Activated CD4-positive, alpha-beta T cell treated with anti-CD3 and anti-CD28 coated beads, Interleukin-2, amount 10 ng/mL, durations not matched to agents 24 days and 14 days (primary cell): ENCODE results near the gene GMEB2. TPM values are rescaled to one million over a fixed set of nuclear protein-coding genes. Genes with fewer than 3 reads are reported as not detected.
"Not testable (repeated sequence)": the region's sequence is repeated elsewhere in the genome, so short reads cannot be mapped to it uniquely, and the experiment has no call there.

Experiments used
- DNase-seq: peaks from one replicate; pipeline ENCODE4 v3.0.0; 2022
- H3K27ac Mint-ChIP-seq: one replicate; pipeline ENCODE4 v1.8.0; 2022; ENCODE audit warnings: mild to moderate bottlenecking, mixed read lengths
- H3K27me3 Mint-ChIP-seq: one replicate; pipeline ENCODE4 v1.8.0; 2022; ENCODE audit warnings: mixed read lengths
- H3K36me3 Mint-ChIP-seq: one replicate; pipeline ENCODE4 v1.8.0; 2022; ENCODE audit warnings: low read depth, mild to moderate bottlenecking, mixed read lengths
- H3K4me1 Mint-ChIP-seq: one replicate; pipeline ENCODE4 v1.8.0; 2021; ENCODE audit warnings: mixed read lengths
- H3K4me3 Mint-ChIP-seq: one replicate; pipeline ENCODE4 v1.8.0; 2022; ENCODE audit warnings: mild to moderate bottlenecking, moderate library complexity, mixed read lengths
- H3K9me3 Mint-ChIP-seq: one replicate; pipeline ENCODE4 v1.8.0; 2021; ENCODE audit warnings: mixed read lengths
- intact Hi-C: fragments of 100-400 bp; cut with micrococcal nuclease; formaldehyde crosslinking; loops from one replicate; pipeline ENCODE4 v1.15.1; 2023
- total RNA-seq: library from RNA; stranded (reverse); gene quantifications from 2 replicates; pipeline ENCODE4 v1.2.3, GENCODE V29; 2022

GMEB2 gene
- total RNA-seq, 1 donor from 2014 or later = 13.9 TPM

GRCh38 chr20:63652192-63652980 lies 25.5 kb upstream of the GMEB2 start:
- H3K27ac Mint-ChIP-seq = peak overlapping the region; percentile 37
- intact Hi-C loops = no loop called here
- peaks cover 8% of the 10 kb centered on the region for H3K27me3 Mint-ChIP-seq
- DNase-seq = peak; percentile 83
- peak overlapping the region; percentile 83 for H3K4me3 Mint-ChIP-seq
- H3K9me3 Mint-ChIP-seq = no peaks in the 10 kb centered on the region
- peaks cover 14% of the 10 kb centered on the region for H3K4me1 Mint-ChIP-seq
- H3K36me3 Mint-ChIP-seq = peaks cover 2% of the 10 kb centered on the region

- Mint-ChIP-seq H3K9me3 (no peaks in the 10 kb centered on the region), H3K27me3 (peaks cover 8% of the 10 kb centered on the region)
- no peak for DNase-seq
Measured at GRCh38 chr20:63651942-63652191, 25.0 kb upstream of the GMEB2 start.

GRCh38 chr20:63650486-63650885 lies 23.6 kb upstream of the GMEB2 start:
- intact Hi-C loops, H3K36me3 Mint-ChIP-seq: not testable (repeated sequence)

More at GRCh38 chr20:63651942-63652191, 25.0 kb upstream of the GMEB2 start:
- peaks cover 2% of the 10 kb centered on the region for H3K36me3 Mint-ChIP-seq
- H3K4me3 Mint-ChIP-seq = peak overlapping the region; percentile 83
- peak overlapping the region; percentile 74 for H3K27ac Mint-ChIP-seq
- intact Hi-C loops = no loop called here
- peaks cover 14% of the 10 kb centered on the region for H3K4me1 Mint-ChIP-seq

GRCh38 chr20:63648895-63649589 lies 22.1 kb upstream of the GMEB2 start:
- H3K36me3 Mint-ChIP-seq = peaks cover 2% of the 10 kb centered on the region
- peaks cover 6% of the 10 kb centered on the region for H3K4me1 Mint-ChIP-seq
- no peak overlapping the region for H3K4me3 Mint-ChIP-seq
- peaks cover 10% of the 10 kb centered on the region for H3K27me3 Mint-ChIP-seq
- H3K27ac Mint-ChIP-seq = no peak overlapping the region
- DNase-seq = no peak
- intact Hi-C loops = no loop called here
- no peaks in the 10 kb centered on the region for H3K9me3 Mint-ChIP-seq

More at GRCh38 chr20:63650486-63650885, 23.6 kb upstream of the GMEB2 start:
- not testable (repeated sequence) for H3K9me3 Mint-ChIP-seq, H3K4me3 Mint-ChIP-seq, H3K27me3 Mint-ChIP-seq, DNase-seq, H3K27ac Mint-ChIP-seq
- peaks cover 14% of the 10 kb centered on the region for H3K4me1 Mint-ChIP-seq

GRCh38 chr20:63648190-63648589 lies 21.3 kb upstream of the GMEB2 start:
- no peak for DNase-seq
- Mint-ChIP-seq H3K9me3 (no peaks in the 10 kb centered on the region), H3K4me1 (peaks cover 3% of the 10 kb centered on the region), H3K36me3 (peaks cover 2% of the 10 kb centered on the region), H3K27ac (no peak overlapping the region), H3K27me3 (peaks cover 11% of the 10 kb centered on the region), H3K4me3 (no peak overlapping the region)
- intact Hi-C loops = no loop called here

GRCh38 chr20:63645218-63645617 lies 18.3 kb upstream of the GMEB2 start:
- Mint-ChIP-seq H3K27me3 (peaks cover 6% of the 10 kb centered on the region), H3K4me1 (peaks cover 2% of the 10 kb centered on the region), H3K36me3 (no peaks in the 10 kb centered on the region), H3K9me3 (no peaks in the 10 kb centered on the region), H3K27ac (no peak overlapping the region), H3K4me3 (no peak overlapping the region)
- DNase-seq = no peak
- intact Hi-C loops = loop anchor here (1.0 kb wide), 1 partner anchor 8 kb away; the partner anchor contains the start of gene STMN3

GRCh38 chr20:63643946-63644345 lies 17.0 kb upstream of the GMEB2 start:
- H3K27me3 Mint-ChIP-seq = peaks cover 6% of the 10 kb centered on the region
- DNase-seq = no peak
- H3K36me3 Mint-ChIP-seq = no peaks in the 10 kb centered on the region
- H3K4me1 Mint-ChIP-seq = peaks cover 12% of the 10 kb centered on the region
- no peak overlapping the region for H3K27ac Mint-ChIP-seq
- H3K9me3 Mint-ChIP-seq = no peaks in the 10 kb centered on the region
- H3K4me3 Mint-ChIP-seq = no peak overlapping the region
- intact Hi-C loops = no loop called here

- Mint-ChIP-seq H3K36me3 (no peaks in the 10 kb centered on the region), H3K4me1 (peaks cover 16% of the 10 kb centered on the region), H3K27me3 (peaks cover 6% of the 10 kb centered on the region), H3K27ac (peak overlapping the region; percentile 80), H3K4me3 (peak overlapping the region; percentile 79), H3K9me3 (no peaks in the 10 kb centered on the region)
- DNase-seq = no peak
- intact Hi-C loops = no loop called here
Measured at GRCh38 chr20:63643499-63643898, 16.6 kb upstream of the GMEB2 start.

GRCh38 chr20:63642527-63643247 lies 15.8 kb upstream of the GMEB2 start:
- peaks cover 20% of the 10 kb centered on the region for H3K4me1 Mint-ChIP-seq
- H3K27ac Mint-ChIP-seq = peak overlapping the region; percentile 80
- peak overlapping the region; percentile 79 for H3K4me3 Mint-ChIP-seq
- DNase-seq = no peak
- intact Hi-C loops = no loop called here
- peaks cover 6% of the 10 kb centered on the region for H3K27me3 Mint-ChIP-seq
- peaks cover 2% of the 10 kb centered on the region for H3K36me3 Mint-ChIP-seq
- no peaks in the 10 kb centered on the region for H3K9me3 Mint-ChIP-seq

GRCh38 chr20:63641792-63642523 lies 15.1 kb upstream of the GMEB2 start:
- intact Hi-C loops = no loop called here
- Mint-ChIP-seq H3K4me1 (peaks cover 26% of the 10 kb centered on the region), H3K27ac (peak overlapping the region; percentile 20), H3K27me3 (peaks cover 6% of the 10 kb centered on the region), H3K9me3 (no peaks in the 10 kb centered on the region), H3K36me3 (peaks cover 2% of the 10 kb centered on the region), H3K4me3 (peak overlapping the region; percentile 75)
- peak; percentile 99 for DNase-seq

GRCh38 chr20:63641146-63641791 lies 14.4 kb upstream of the GMEB2 start:
- Mint-ChIP-seq H3K4me1 (peaks cover 28% of the 10 kb centered on the region), H3K27ac (peak overlapping the region; percentile 75), H3K4me3 (peak overlapping the region; percentile 75), H3K9me3 (no peaks in the 10 kb centered on the region), H3K27me3 (peaks cover 6% of the 10 kb centered on the region), H3K36me3 (peaks cover 2% of the 10 kb centered on the region)
- peak; percentile 90 for DNase-seq
- intact Hi-C loops = no loop called here

- DNase-seq, intact Hi-C loops, H3K9me3 Mint-ChIP-seq, H3K27me3 Mint-ChIP-seq, H3K36me3 Mint-ChIP-seq: not testable (repeated sequence)
- Mint-ChIP-seq H3K4me1 (peaks cover 31% of the 10 kb centered on the region), H3K4me3 (peak overlapping the region; percentile 88), H3K27ac (peak overlapping the region; percentile 66)
Measured at GRCh38 chr20:63640686-63641085, 13.8 kb upstream of the GMEB2 start.

- Mint-ChIP-seq H3K4me1 (peaks cover 37% of the 10 kb centered on the region), H3K27ac (peak overlapping the region; percentile 97), H3K27me3 (peaks cover 6% of the 10 kb centered on the region), H3K4me3 (peak overlapping the region; percentile 88), H3K36me3 (peaks cover 2% of the 10 kb centered on the region), H3K9me3 (no peaks in the 10 kb centered on the region)
- intact Hi-C loops = no loop called here
- no peak for DNase-seq
Measured at GRCh38 chr20:63640086-63640485, 13.2 kb upstream of the GMEB2 start.
